Neural cell (in vitro differentiated cells): ENCODE data around the gene KCNH2. TPM values are rescaled to one million over a fixed set of nuclear protein-coding genes. Genes with fewer than 3 reads are reported as not detected.

Source experiments
- H2AFZ ChIP-seq: fragments of 200-600, 300-800 bp; sonication (generic), shearing (Covaris generic); 2 replicates; pipeline ENCODE4 v1.6.0; 2014; ENCODE audit warnings: low read depth, mild to moderate bottlenecking, antibody characterized with exemption, low read length, moderate library complexity
- H3F3A ChIP-seq: fragments of 200-600 bp; shearing (Covaris generic); 2 replicates; pipeline ENCODE4 v1.6.1; 2016; ENCODE audit warnings: mild to moderate bottlenecking, moderate library complexity, mixed read lengths, antibody characterized with exemption, low read length; ENCODE audit not compliant: insufficient read depth, poor library complexity, severe bottlenecking
- H3K27ac ChIP-seq: fragments of 200-600, 300-800 bp; sonication (generic), shearing (Covaris generic); 2 replicates; pipeline ENCODE4 v1.5.1; 2014; ENCODE audit warnings: mild to moderate bottlenecking, low read length, moderate library complexity
- H3K27me3 ChIP-seq: fragments of 300-800, 200-600 bp; sonication (generic), shearing (Covaris generic); 2 replicates; pipeline ENCODE4 v1.6.0; 2014; ENCODE audit warnings: mild to moderate bottlenecking, low read depth, low read length, moderate library complexity; ENCODE audit not compliant: insufficient read depth
- H3K36me3 ChIP-seq: fragments of 300-800, 200-600 bp; sonication (generic), shearing (Covaris generic); 2 replicates; pipeline ENCODE4 v1.5.1; 2014; ENCODE audit warnings: mild to moderate bottlenecking, antibody characterized with exemption, low read length, moderate library complexity; ENCODE audit not compliant: insufficient read depth
- H3K4me2 ChIP-seq: fragments of 300-800, 200-600 bp; sonication (generic), shearing (Covaris generic); 2 replicates; pipeline ENCODE4 v1.6.0; 2014; ENCODE audit warnings: mild to moderate bottlenecking, low read length
- H3K4me3 ChIP-seq: fragments of 300-800, 200-600 bp; sonication (generic), shearing (Covaris generic); 2 replicates; pipeline ENCODE4 v1.5.1; 2014; ENCODE audit warnings: mild to moderate bottlenecking, low read length, moderate library complexity
- H3K79me2 ChIP-seq: fragments of 200-600 bp; shearing (Covaris generic); replicated peaks from 2 replicates; pipeline ENCODE4 v1.6.0; 2014; ENCODE audit warnings: mild to moderate bottlenecking, low read length, moderate library complexity; ENCODE audit not compliant: insufficient read depth
- H3K9ac ChIP-seq: fragments of 300-800, 200-600 bp; sonication (generic), shearing (Covaris generic); 2 replicates; pipeline ENCODE4 v1.6.1; 2016; ENCODE audit warnings: mild to moderate bottlenecking, low read length, mixed read lengths
- H3K9me2 ChIP-seq: fragments of 200-600 bp; shearing (Covaris generic); 2 replicates; pipeline ENCODE4 v1.6.1; 2016; ENCODE audit warnings: mild to moderate bottlenecking, low read length, mixed read lengths; ENCODE audit not compliant: insufficient read depth
- H3K9me3 ChIP-seq: fragments of 200-600, 300-800 bp; sonication (generic), shearing (Covaris generic); 2 replicates; pipeline ENCODE4 v1.6.1; 2016; ENCODE audit warnings: mild to moderate bottlenecking, mixed run types, low read length, moderate library complexity, mixed read lengths
- H4K20me1 ChIP-seq: fragments of 200-600 bp; shearing (Covaris generic); 2 replicates; pipeline ENCODE4 v1.6.1; 2016; ENCODE audit warnings: mild to moderate bottlenecking, mixed run types; ENCODE audit not compliant: insufficient read depth
- EP300 ChIP-seq: fragments of 450-650 bp; conservative IDR thresholded peaks from 2 replicates; pipeline ENCODE4 v1.6.1; 2014; ENCODE audit warnings: antibody characterized with exemption, mild to moderate bottlenecking, moderate library complexity; ENCODE audit not compliant: poor library complexity, severe bottlenecking
- EZH2 ChIP-seq: fragments of 200-600, 300-800 bp; shearing (Covaris generic), sonication (generic); IDR thresholded peaks from 2 replicates; pipeline ENCODE4 v1.6.1; 2014; ENCODE audit warnings: antibody characterized with exemption, low read length, borderline replicate concordance, mild to moderate bottlenecking; ENCODE audit not compliant: insufficient read depth, poor library complexity, severe bottlenecking
- MXI1 ChIP-seq: fragments of 450-650 bp; conservative IDR thresholded peaks from 2 replicates; pipeline ENCODE4 v1.6.1; 2014; ENCODE audit warnings: antibody characterized with exemption, mild to moderate bottlenecking; ENCODE audit not compliant: poor library complexity, severe bottlenecking
- POLR2AphosphoS5 ChIP-seq: IDR thresholded peaks from 2 replicates; pipeline ENCODE4 v1.6.1; 2012
- RAD21 ChIP-seq: fragments of 450-650 bp; conservative IDR thresholded peaks from 2 replicates; pipeline ENCODE4 v1.6.1; 2014; ENCODE audit warnings: antibody characterized with exemption, mild to moderate bottlenecking, moderate library complexity
- SMC3 ChIP-seq: fragments of 450-650 bp; conservative IDR thresholded peaks from 2 replicates; pipeline ENCODE4 v1.6.1; 2014; ENCODE audit warnings: antibody characterized with exemption, mild to moderate bottlenecking, moderate library complexity; ENCODE audit not compliant: poor library complexity
- TAF1 ChIP-seq: IDR thresholded peaks from 2 replicates; pipeline ENCODE4 v1.6.1; 2012; ENCODE audit warnings: low read depth
- polyA plus RNA-seq: library from polyadenylated mRNA; depleted of rRNA; stranded (reverse); fragments of >200 nt; gene quantifications from 2 replicates; pipeline ENCODE4 v1.2.3, GENCODE V29; 2014
- TF ChIP-seq, protein P1 (sequence below): IDR thresholded peaks from 2 replicates; pipeline ENCODE4 v1.6.1; 2012; ENCODE audit warnings: borderline replicate concordance
- TF ChIP-seq, protein P2 (sequence below): fragments of 450-650 bp; IDR thresholded peaks from 2 replicates; pipeline ENCODE4 v1.5.1; 2014; ENCODE audit warnings: antibody characterized with exemption, mild to moderate bottlenecking, moderate library complexity; ENCODE audit not compliant: poor library complexity, severe bottlenecking

The KCNH2 gene
- polyA plus RNA-seq, 1 donor from 2014 or later: 24.4 TPM

DNA sequence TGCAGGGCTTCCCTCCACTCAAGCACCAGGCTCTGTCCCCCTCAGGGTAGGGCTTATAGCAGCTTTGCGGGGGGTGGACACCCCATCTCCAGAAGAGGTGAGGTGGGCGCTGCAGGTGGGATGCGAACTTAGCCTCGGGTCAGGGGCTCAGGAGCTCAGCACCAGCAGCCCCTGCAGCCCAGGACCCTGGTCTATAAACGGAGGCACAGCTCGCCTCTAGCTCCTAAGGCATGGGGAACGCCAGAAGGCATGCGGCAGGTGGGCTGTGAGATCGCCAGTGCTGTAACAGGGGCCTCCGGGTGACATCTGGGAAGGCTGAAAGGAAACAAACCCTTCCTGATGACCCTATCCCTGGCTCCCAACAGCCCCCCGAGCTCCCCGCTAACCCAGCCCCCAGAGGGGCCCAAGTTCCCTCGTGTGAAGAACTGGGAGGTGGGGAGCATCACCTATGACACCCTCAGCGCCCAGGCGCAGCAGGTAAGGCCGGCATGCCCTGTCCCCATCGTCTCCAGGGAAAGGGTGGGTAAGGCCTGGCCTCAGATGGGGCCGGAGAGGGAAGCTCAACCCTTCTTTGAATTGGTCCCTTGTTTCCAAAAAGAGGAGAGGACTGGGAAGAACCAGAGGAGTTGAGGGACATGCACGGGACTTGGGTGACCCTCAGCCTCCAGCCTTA lies 16.9 kb upstream of the KCNH2 start:
- no peak overlapping the region for H3K9ac ChIP-seq
- TF ChIP-seq RAD21 (no peak), TAF1 (no peak), EP300 (no peak), SMC3 (no peak), POLR2AphosphoS5 (no peak), MXI1 (no peak), EZH2 (no peak)
- TF ChIP-seq, protein P1, sequence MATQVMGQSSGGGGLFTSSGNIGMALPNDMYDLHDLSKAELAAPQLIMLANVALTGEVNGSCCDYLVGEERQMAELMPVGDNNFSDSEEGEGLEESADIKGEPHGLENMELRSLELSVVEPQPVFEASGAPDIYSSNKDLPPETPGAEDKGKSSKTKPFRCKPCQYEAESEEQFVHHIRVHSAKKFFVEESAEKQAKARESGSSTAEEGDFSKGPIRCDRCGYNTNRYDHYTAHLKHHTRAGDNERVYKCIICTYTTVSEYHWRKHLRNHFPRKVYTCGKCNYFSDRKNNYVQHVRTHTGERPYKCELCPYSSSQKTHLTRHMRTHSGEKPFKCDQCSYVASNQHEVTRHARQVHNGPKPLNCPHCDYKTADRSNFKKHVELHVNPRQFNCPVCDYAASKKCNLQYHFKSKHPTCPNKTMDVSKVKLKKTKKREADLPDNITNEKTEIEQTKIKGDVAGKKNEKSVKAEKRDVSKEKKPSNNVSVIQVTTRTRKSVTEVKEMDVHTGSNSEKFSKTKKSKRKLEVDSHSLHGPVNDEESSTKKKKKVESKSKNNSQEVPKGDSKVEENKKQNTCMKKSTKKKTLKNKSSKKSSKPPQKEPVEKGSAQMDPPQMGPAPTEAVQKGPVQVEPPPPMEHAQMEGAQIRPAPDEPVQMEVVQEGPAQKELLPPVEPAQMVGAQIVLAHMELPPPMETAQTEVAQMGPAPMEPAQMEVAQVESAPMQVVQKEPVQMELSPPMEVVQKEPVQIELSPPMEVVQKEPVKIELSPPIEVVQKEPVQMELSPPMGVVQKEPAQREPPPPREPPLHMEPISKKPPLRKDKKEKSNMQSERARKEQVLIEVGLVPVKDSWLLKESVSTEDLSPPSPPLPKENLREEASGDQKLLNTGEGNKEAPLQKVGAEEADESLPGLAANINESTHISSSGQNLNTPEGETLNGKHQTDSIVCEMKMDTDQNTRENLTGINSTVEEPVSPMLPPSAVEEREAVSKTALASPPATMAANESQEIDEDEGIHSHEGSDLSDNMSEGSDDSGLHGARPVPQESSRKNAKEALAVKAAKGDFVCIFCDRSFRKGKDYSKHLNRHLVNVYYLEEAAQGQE: no peak
- TF ChIP-seq, protein P2, sequence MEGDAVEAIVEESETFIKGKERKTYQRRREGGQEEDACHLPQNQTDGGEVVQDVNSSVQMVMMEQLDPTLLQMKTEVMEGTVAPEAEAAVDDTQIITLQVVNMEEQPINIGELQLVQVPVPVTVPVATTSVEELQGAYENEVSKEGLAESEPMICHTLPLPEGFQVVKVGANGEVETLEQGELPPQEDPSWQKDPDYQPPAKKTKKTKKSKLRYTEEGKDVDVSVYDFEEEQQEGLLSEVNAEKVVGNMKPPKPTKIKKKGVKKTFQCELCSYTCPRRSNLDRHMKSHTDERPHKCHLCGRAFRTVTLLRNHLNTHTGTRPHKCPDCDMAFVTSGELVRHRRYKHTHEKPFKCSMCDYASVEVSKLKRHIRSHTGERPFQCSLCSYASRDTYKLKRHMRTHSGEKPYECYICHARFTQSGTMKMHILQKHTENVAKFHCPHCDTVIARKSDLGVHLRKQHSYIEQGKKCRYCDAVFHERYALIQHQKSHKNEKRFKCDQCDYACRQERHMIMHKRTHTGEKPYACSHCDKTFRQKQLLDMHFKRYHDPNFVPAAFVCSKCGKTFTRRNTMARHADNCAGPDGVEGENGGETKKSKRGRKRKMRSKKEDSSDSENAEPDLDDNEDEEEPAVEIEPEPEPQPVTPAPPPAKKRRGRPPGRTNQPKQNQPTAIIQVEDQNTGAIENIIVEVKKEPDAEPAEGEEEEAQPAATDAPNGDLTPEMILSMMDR: no peak
- H3F3A ChIP-seq: no peaks in the 10 kb centered on the region
- H3K9me3 ChIP-seq: no peaks in the 10 kb centered on the region
- no peak overlapping the region for H3K4me3 ChIP-seq
- no peak overlapping the region for H3K27ac ChIP-seq
- no peaks in the 10 kb centered on the region for H3K9me2 ChIP-seq
- H2AFZ ChIP-seq: no peak overlapping the region
- H3K4me2 ChIP-seq: no peak overlapping the region
- no peaks in the 10 kb centered on the region for H4K20me1 ChIP-seq
- no peaks in the 10 kb centered on the region for H3K27me3 ChIP-seq
- H3K36me3 ChIP-seq: no peaks in the 10 kb centered on the region
- no peaks in the 10 kb centered on the region for H3K79me2 ChIP-seq

DNA sequence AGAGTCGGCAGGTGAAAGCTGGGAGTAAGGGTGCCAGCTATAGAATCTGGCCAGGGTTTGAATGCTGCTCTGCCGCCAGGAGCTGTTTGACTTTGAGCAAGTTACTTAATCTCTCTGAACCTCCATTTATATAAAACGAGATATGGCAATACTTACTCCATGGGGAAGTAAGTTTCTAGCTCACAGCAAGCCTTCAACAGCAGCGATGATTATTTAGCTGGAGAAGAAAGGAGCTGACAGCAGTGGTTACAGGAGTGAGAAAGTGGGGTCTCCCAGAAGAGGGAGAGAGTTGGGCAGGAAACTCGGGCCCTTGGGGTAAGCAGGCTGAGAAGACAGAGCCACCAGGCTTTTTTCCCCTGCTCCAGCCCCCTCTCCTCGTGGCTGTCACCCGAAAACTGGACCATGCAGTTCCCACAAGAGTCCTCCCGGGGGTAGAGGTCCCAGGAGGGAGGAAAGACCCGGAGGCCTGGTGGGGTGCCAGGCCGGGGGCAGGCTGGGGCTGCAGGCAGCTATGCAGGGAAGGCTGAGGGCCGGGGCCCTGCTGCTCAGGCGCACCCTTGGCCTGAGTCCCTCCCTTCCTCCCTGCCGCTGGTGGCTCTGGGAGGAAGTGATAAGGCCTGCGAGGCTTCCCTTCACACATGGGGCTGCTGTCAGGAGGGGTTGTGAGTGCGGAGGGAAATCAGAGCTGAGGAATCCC lies 16.2 kb upstream of the KCNH2 start:
- H3K9me2 ChIP-seq: no peaks in the 10 kb centered on the region
- H3K27ac ChIP-seq: no peak overlapping the region
- no peak overlapping the region for H2AFZ ChIP-seq
- no peak overlapping the region for H3K4me2 ChIP-seq
- H4K20me1 ChIP-seq: no peaks in the 10 kb centered on the region
- H3K79me2 ChIP-seq: no peaks in the 10 kb centered on the region
- TF ChIP-seq POLR2AphosphoS5 (no peak), EP300 (no peak), SMC3 (no peak), TAF1 (no peak), RAD21 (no peak), MXI1 (no peak), EZH2 (no peak)
- TF ChIP-seq, protein P2: no peak
- TF ChIP-seq, protein P1: no peak
- H3K27me3 ChIP-seq: no peaks in the 10 kb centered on the region
- H3K4me3 ChIP-seq: no peak overlapping the region
- no peaks in the 10 kb centered on the region for H3K9me3 ChIP-seq
- H3K9ac ChIP-seq: no peak overlapping the region
- H3K36me3 ChIP-seq: no peaks in the 10 kb centered on the region
- no peaks in the 10 kb centered on the region for H3F3A ChIP-seq
